Keratinocyte (primary cell): Measurements from ENCODE around the gene SEC24B.

Experiments
- CTCF ChIP-seq, 3 experiments: IDR thresholded peaks in 1 of 3; conservative IDR thresholded peaks in 1 of 3; optimal IDR thresholded peaks in 1 of 3; 2 replicates in 2 of 3; 3 replicates in 1 of 3; pipeline versions ENCODE3 to v1.5.1; 2011; ENCODE audit warnings: low read length in 3 of 3, mild to moderate bottlenecking in 3 of 3, moderate library complexity in 2 of 3, control low read depth in 1 of 3, inconsistent platforms in 1 of 3; ENCODE audit not compliant: insufficient read depth in 2 of 3; ENCODE audit errors: extremely low read depth in 1 of 3
- EZH2 ChIP-seq: IDR thresholded peaks from one replicate; pipeline ENCODE4 v1.6.1; 2012; ENCODE audit warnings: inconsistent platforms, mild to moderate bottlenecking, low read length, moderate library complexity

GRCh38 chr4:109510687-109511086, 77.1 kb downstream of the SEC24B start:
- TF ChIP-seq EZH2 (no peak), CTCF (optimal IDR thresholded peaks at IDR 0.05 in 1 of 3, IDR thresholded peaks at IDR 0.05 in 1 of 3, conservative IDR thresholded peaks at IDR 0.05 in 1 of 3; ENCODE audit: extremely low read depth in 1 of 3, insufficient read depth in 2 of 3, low read length in 3 of 3) (no peak)
